ENCODE data around the gene SLC9A8.

- TF ChIP-seq EP300 (IDR thresholded peaks at IDR 0.05) (no peak), POLR2A (IDR thresholded peaks at IDR 0.05) (no peak)
- TF ChIP-seq, protein P1, sequence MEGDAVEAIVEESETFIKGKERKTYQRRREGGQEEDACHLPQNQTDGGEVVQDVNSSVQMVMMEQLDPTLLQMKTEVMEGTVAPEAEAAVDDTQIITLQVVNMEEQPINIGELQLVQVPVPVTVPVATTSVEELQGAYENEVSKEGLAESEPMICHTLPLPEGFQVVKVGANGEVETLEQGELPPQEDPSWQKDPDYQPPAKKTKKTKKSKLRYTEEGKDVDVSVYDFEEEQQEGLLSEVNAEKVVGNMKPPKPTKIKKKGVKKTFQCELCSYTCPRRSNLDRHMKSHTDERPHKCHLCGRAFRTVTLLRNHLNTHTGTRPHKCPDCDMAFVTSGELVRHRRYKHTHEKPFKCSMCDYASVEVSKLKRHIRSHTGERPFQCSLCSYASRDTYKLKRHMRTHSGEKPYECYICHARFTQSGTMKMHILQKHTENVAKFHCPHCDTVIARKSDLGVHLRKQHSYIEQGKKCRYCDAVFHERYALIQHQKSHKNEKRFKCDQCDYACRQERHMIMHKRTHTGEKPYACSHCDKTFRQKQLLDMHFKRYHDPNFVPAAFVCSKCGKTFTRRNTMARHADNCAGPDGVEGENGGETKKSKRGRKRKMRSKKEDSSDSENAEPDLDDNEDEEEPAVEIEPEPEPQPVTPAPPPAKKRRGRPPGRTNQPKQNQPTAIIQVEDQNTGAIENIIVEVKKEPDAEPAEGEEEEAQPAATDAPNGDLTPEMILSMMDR (IDR thresholded peaks at IDR 0.05): no peak
These were observed 15.9 kb upstream of the SLC9A8 start for GRCh38 chr20:49796600-49797343.

Measured in tibial nerve (tissue), 4 donors.